ENCODE measurements around the gene ATP23.

Gene ATP23

GRCh38 chr12:57983858-57984505 is 42.6 kb downstream of the ATP23 start:
- no peak for DNase-seq

GRCh38 chr12:57984629-57985151 is 43.3 kb downstream of the ATP23 start:
- no peak for DNase-seq

GRCh38 chr12:57985685-57986084 is 44.3 kb downstream of the ATP23 start:
- DNase-seq: no peak

GRCh38 chr12:57989838-57990237 is 48.5 kb downstream of the ATP23 start:
- no peak for DNase-seq

GRCh38 chr12:57990241-57990883 is 49.0 kb downstream of the ATP23 start:
- no peak for DNase-seq

- no peak for DNase-seq
Observed at GRCh38 chr12:57992001-57992400, 50.6 kb downstream of the ATP23 start.

GRCh38 chr12:57993030-57993429 is 51.7 kb downstream of the ATP23 start:
- no peak for DNase-seq

- DNase-seq: no peak
Observed at GRCh38 chr12:57993834-57994233, 52.5 kb downstream of the ATP23 start.

GRCh38 chr12:57996520-57996919 is 55.2 kb downstream of the ATP23 start:
- no peak for DNase-seq

GRCh38 chr12:57998251-57998650 is 56.9 kb downstream of the ATP23 start:
- DNase-seq: no peak

- DNase-seq: no peak
Observed at GRCh38 chr12:58000499-58000898, 59.1 kb downstream of the ATP23 start.

GRCh38 chr12:58007875-58008274 is 66.5 kb downstream of the ATP23 start:
- DNase-seq: no peak

- DNase-seq: no peak
Observed at GRCh38 chr12:58008634-58009033, 67.3 kb downstream of the ATP23 start.
